ENCODE results near the gene RASGEF1B. TPM values are rescaled to one million over a fixed set of nuclear protein-coding genes. Genes with fewer than 3 reads are reported as not detected.
A peak's percentile ranks its signal among the peaks of the same experiment; 100 is the strongest.

Gene RASGEF1B
- total and polyA plus RNA-seq, 12 donors = 1.3 to 8.1 (median 3.4) TPM

DNA sequence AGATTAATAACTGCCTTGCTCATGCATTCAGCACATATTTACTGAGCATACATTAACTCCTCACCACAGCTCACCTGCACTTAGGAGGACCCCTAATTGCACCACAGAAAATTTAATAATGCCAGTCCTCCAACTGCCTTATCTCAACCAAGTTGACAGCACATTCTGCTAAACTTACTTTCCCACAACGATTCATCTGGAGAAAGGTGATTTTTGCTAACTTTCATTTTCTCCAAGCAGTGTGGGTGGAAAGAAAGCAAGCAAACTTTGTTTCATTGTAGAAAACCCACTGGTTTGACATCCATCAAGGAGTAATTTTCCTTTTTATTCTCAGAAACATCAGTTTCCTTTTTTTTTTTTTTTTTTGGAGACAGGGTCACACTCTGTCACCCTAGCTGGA, 49.1 kb downstream of the RASGEF1B start:
- Histone ChIP-seq H3K9me3 (no peaks in the 10 kb centered on the region), H3K36me3 (peaks cover 0 to 27% (median 0%) of the 10 kb centered on the region in 9 donors), H3K27me3 (no peaks in the 10 kb centered on the region), H3K27ac (no peak overlapping the region), H3K4me1 (peaks cover 0 to 14% (median 0%) of the 10 kb centered on the region in 9 donors), H3K4me3 (no peak overlapping the region)
- no peak for DNase-seq
- intact Hi-C loops (cut with DNase I) = no loop called here
- WGBS, 2 donors = 66 to 73% methylated on average over 1 of the region's 1 CpG
- TF ChIP-seq CTCF (IDR thresholded peaks at IDR 0.05) = no peak
- ATAC-seq = no peak

- peak in 6 of 8 donors; percentile 29 to 83 (median 43) for ATAC-seq
- Histone ChIP-seq H3K4me3 (no peak overlapping the region), H3K27ac (peak overlapping the region in 1 of 10 donors; percentile 42), H3K27me3 (no peaks in the 10 kb centered on the region), H3K9me3 (no peaks in the 10 kb centered on the region), H3K4me1 (peaks cover 0 to 14% (median 0%) of the 10 kb centered on the region in 9 donors), H3K36me3 (peaks cover 0 to 17% (median 0%) of the 10 kb centered on the region in 9 donors)
- intact Hi-C loops (cut with DNase I) = no loop called here
- WGBS, 2 donors = 69 to 74% methylated on average over 6 of the region's 6 CpGs
- DNase-seq = peak in 1 of 2 donors; percentile 10
- TF ChIP-seq CTCF (IDR thresholded peaks at IDR 0.05) = no peak
Measured at GRCh38 chr4:81421346-81422218, 50.1 kb downstream of the RASGEF1B start.

DNA sequence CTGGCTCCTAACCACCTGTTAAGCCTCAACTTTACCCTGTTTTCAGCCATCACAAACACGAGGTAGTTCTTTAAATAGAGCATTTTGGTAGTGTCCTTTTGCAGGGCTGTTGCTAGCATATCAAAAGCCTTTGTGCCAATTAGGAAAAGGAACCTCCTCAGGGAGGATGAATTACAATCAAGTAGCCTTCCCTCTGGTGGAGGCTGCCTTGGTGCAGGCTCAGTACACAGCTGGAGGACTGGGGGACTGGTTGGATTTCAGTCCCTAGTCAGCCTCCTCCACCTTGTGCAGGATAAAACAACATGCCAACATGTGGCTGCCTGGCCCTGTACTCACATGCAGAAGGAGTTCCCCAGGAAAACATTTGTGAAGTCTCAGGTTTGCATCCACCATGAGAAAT, 53.1 kb downstream of the RASGEF1B start:
- no peak for TF ChIP-seq CTCF (IDR thresholded peaks at IDR 0.05)

DNA sequence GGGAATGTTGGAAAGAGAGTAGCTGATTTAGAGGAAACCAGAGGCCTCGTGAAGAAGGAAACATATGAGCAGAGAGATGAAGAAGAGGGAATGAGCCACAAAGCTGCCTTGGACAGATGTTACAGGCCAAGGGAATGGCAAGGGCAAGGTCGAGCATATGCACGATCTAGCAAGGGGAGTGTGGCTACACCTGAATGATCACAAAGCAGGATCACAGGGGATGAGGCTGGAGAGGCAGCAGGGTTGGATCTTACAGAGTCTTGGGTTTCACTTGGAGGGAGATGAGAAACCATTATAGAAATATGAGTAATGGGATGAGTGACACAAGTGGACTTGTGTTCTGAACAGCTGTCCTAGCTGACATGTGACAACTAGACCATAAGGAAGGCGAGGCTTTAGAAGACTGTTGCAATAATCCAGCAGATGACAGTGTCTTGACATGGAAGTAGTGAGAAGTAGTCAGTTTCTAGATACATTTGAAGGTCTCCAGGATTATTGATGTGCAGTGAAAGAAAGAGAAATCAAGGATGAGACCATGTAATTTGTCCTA, 58.7 kb downstream of the RASGEF1B start:
- ATAC-seq = no peak

More for the DNA sequence above, 53.1 kb downstream of the RASGEF1B start:
- no peak overlapping the region for H3K27ac ChIP-seq
- intact Hi-C loops (cut with DNase I) = loop anchor here in 1 of 10 donors (10.0 kb wide), 1 partner anchor 46 kb away; no protein-coding TSS in a partner anchor
- no peak for ATAC-seq
- no peaks in the 10 kb centered on the region for H3K9me3 ChIP-seq
- H3K27me3 ChIP-seq = no peaks in the 10 kb centered on the region
- peaks cover 0 to 14% (median 0%) of the 10 kb centered on the region in 9 donors for H3K4me1 ChIP-seq
- 33 to 42% methylated on average over 1 of the region's 1 CpG for WGBS, 2 donors
- no peak overlapping the region for H3K4me3 ChIP-seq
- H3K36me3 ChIP-seq = no peaks in the 10 kb centered on the region
- DNase-seq = no peak

More for the DNA sequence above, 58.7 kb downstream of the RASGEF1B start:
- no peaks in the 10 kb centered on the region for H3K36me3 ChIP-seq
- no peak overlapping the region for H3K4me3 ChIP-seq
- no peaks in the 10 kb centered on the region for H3K27me3 ChIP-seq
- intact Hi-C loops (cut with DNase I) = loop anchor here in 3 of 10 donors (5.0 to 10.0 kb wide), 3 partner anchors 34 to 854 kb away; no protein-coding TSS in a partner anchor
- no peak for TF ChIP-seq CTCF (IDR thresholded peaks at IDR 0.05)
- H3K4me1 ChIP-seq = no peaks in the 10 kb centered on the region
- H3K9me3 ChIP-seq = no peaks in the 10 kb centered on the region
- WGBS, 2 donors = 87 to 91% methylated on average over 4 of the region's 4 CpGs
- no peak overlapping the region for H3K27ac ChIP-seq
- DNase-seq = no peak
